ENCODE results near the gene COL11A1.

- TF ChIP-seq, protein P1, sequence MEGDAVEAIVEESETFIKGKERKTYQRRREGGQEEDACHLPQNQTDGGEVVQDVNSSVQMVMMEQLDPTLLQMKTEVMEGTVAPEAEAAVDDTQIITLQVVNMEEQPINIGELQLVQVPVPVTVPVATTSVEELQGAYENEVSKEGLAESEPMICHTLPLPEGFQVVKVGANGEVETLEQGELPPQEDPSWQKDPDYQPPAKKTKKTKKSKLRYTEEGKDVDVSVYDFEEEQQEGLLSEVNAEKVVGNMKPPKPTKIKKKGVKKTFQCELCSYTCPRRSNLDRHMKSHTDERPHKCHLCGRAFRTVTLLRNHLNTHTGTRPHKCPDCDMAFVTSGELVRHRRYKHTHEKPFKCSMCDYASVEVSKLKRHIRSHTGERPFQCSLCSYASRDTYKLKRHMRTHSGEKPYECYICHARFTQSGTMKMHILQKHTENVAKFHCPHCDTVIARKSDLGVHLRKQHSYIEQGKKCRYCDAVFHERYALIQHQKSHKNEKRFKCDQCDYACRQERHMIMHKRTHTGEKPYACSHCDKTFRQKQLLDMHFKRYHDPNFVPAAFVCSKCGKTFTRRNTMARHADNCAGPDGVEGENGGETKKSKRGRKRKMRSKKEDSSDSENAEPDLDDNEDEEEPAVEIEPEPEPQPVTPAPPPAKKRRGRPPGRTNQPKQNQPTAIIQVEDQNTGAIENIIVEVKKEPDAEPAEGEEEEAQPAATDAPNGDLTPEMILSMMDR (IDR thresholded peaks at IDR 0.05; ENCODE audit: insufficient read depth, low read depth, low read length), result no peak
- TF ChIP-seq EZH2 (IDR thresholded peaks at IDR 0.05; ENCODE audit: insufficient read depth, low read length), result no peak
These were observed 254.6 kb downstream of the COL11A1 start for GRCh38 chr1:102853701-102854187.

All from astrocyte (in vitro differentiated cells and primary cell).